ENCODE measurements around the gene DUS3L.

DNA sequence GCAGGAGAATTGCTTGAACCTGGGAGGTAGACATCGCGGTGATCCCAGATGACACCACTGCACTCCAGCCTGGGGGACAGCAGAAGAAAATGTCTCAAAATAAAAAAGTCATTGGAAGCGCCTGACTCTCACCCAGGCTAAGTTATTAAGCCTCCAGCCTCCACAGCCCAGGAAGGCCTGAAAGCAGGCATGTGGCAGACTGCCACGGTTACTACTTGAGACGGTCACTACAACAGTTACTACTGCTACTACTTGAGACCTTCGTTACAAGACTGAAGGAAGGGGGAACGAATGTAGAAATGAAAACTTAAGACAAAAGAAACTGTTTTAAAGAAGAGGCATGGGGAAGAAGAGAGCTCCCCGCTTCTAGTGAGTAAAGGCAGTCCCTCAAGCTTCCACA, 16.0 kb downstream of the DUS3L start:
- no peak for TF ChIP-seq CTCF (optimal IDR thresholded peaks at IDR 0.05 in 1 of 3, IDR thresholded peaks at IDR 0.05 in 1 of 3, conservative IDR thresholded peaks at IDR 0.05 in 1 of 3; ENCODE audit: extremely low read depth in 1 of 3, insufficient read depth in 2 of 3, low read length in 3 of 3)
- TF ChIP-seq EZH2 (IDR thresholded peaks at IDR 0.05; ENCODE audit: low read length), result no peak
